HG03460 (cell line): ENCODE measurements around the gene GATAD2A.
"Not testable (repeated sequence)": the region's sequence is repeated elsewhere in the genome, so short reads cannot be mapped to it uniquely, and the experiment has no call there.

Experiments
- ATAC-seq: cut with Tn5 transposase; IDR thresholded peaks from one replicate; pipeline ENCODE4 v1.9.1; 2021; ENCODE audit not compliant: unreplicated experiment

GATAD2A gene

DNA sequence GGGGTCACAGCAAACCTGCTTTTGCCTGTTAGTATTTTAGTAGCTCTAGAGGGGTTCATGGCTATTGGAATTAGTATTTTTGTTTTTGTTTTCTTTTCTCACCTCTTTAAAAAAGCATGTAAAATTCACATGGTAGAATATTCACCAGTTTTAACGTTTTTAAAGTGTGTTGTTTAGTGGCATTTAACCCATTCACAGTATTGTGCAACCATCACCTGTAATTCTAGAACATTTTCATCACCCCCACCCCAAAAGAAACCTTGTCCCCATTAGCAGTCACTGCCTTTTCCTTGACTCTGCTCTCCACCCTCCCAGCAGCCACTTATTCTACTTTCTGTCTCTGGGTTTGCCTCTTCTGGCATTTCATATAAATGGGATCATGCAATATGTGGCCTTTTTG is 39.8 kb downstream of the GATAD2A start:
- ATAC-seq: no peak

DNA sequence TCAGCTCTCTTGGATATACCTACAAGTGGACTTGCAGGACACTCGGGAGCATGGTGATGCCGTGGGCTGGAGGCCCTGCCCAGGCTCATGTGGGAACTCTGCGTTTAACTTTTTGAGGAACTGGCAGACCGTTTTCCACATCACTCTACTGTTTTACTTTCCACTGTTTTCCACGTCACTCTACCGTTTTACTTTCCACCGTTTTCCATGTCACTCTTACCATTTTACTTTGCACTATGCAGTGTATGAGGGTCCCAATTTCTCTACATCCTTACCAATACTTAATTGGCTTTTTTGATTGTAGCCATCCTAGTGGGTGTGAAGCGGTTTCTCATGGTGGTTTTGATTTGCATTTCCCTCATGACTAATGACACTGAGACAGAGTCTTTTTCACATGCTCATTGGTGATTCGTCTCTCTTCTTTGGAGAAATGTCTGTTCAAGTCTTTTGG is 40.5 kb downstream of the GATAD2A start:
- peak; percentile 57 for ATAC-seq

DNA sequence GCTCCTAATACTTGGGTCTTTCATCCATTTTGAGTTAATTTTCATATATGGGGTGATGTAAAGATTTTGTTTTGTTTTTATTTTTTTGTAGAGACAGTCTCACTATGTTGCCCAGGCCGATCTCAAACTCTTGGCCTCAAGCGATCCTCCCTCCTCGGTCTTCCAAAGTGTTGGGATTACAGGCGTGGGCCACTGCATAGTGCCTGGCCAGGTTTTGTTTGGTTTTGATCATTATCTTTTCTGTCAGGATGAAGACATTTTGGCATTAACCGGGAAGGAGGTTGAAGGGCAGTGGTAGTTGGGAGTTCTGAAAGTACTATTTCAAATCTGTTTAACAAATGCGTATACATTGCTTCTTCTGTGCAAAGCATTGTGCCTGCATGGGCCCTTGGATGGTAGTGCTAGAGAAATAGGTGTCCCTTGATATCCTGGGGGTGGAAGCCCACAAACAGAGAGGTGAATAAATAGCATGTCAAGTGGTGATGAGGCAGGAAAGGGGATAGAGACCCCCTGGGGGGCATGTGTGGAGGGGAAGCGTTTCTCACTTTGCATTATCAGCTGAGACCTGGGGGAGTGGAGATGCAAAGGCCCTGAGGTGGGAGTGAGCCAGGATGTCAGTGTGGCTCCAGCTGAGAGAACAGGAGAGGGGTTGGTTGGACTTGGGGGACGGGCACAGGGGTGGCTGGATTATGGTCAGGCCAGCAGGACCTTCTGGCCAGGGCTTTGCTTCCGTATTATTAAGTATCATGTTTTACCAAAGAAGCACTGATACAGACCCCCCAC is 41.4 kb downstream of the GATAD2A start:
- no peak for ATAC-seq

DNA sequence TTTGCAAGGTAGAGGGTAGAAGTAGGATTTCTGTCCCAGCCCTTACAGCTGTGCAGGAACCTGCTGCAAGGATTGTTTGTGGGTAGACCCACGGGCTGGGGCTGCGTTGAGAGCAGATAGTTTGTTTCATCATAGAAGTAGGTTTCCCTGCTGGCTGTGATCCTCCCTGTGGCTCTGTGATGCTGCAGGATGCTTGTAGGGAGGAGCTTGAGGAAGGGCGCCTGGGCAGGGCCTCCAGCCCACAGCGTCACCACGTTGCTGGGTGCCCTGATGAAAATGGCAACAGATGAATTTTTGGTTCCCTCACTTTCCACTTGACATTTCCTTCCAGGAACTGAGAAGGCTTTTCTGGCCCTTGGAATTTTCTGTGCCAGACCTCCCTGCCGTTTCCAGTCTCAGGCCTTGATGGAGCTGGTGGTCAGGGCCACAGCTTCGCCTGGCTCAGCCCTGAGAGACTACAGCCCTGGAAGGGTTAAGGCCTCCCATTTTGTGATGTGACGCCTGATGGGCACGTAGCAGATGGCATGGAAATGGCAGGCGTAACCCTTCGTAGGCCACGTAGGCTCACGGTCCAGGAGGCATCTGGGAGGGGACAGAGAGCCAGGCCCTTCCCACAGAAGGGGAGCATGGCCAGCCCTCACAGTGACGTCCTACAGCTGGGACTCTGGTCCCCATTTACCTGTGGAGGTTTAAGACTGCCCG is 42.2 kb downstream of the GATAD2A start:
- no peak for ATAC-seq

DNA sequence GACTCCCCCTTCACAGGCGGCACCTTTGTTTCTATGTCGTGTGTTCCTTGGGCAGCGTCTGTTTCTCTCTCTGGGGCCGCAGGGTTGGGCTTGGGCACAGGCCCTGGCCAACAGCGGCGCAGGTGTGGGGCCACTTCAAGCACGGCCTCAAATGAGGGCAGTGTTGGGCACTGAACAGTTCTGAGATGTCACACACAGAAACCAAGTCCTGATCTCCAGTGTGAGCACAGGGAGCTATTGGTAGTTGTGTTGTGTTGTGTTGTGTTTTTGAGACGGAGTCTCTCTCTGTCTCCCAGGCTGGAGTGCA is 42.7 kb downstream of the GATAD2A start:
- no peak for ATAC-seq

DNA sequence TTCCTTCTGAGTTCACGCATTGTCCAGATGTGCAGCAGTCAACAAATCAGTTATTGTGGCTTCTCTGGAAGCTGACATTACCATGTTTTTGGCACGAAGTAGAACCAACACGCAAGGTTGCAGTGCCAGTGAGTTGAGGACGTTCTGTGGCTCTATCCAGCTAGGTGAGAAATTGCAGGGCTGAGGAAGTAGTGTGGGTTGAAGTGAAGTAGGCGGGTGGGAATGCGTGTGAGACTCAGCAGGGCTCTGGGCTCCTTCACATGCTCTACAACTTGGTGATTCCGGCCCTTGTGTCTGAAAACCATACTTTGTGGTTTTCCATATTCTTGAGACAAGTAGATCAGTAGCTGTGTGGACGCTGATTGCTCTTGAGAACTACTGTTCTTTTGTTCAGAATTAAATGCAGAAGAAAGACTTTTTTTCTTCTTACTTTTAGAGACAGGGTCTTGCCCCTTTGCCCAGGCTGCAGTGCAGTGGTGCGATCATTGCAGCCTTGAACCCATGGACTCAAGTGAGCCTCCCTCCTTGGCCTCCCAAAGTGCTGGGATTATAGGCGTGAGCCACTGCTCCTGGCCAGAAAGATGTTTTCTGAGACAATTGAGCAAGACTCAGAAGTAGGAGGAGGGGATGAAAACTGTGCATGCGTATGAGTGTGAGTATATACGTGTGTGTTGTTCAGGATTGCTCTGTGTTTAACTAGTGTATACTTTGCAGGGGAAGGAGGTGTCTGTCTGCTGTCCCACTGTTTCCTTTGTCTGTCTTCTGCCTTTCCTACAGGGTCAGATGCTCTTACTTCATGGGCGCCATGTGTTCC is 46.2 kb downstream of the GATAD2A start:
- ATAC-seq: no peak

DNA sequence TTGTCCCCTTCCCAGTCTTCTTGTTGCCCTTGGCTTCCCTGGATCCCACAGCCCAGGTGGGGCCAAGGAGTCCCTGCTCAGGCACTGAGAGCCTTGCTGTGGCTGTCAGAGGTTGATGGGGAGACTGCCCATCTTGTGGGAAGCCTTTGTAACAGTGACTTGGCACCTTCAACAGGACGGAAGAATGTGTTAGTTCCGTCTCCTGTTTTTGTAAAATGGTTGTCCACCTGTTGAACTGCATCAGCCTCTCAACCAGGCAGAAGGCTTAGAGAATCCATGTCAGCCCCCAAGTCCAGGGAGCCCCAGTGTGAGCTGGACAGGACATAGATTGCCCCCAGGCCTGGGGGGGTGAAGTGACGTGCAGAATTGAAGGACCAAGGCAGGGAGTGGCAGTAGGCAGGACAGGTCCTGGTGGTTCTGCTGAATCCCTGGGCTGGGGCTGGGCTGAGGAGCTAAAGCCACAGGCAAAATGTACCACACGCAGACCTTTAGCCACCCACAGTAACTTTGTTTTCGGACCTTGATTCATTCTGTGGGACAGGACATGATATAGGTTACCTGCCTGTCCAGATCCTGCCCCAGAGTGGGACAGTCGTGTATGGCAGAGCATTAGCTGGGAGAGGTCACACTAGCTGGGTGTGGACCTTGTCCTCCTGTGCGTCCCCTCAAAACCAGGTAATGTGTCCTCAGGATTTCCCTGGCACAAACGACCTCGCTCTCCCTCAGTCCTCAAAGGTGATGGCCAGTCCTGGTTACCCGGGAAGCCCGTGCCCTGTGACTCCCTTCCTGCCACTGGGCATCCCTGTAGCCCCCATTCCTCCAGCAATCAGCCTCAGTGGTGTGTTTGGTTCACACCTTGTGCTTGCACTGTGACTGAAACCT is 47.0 kb downstream of the GATAD2A start:
- no peak for ATAC-seq

- ATAC-seq: no peak
Measured at GRCh38 chr19:19453125-19453454, 47.6 kb downstream of the GATAD2A start.

DNA sequence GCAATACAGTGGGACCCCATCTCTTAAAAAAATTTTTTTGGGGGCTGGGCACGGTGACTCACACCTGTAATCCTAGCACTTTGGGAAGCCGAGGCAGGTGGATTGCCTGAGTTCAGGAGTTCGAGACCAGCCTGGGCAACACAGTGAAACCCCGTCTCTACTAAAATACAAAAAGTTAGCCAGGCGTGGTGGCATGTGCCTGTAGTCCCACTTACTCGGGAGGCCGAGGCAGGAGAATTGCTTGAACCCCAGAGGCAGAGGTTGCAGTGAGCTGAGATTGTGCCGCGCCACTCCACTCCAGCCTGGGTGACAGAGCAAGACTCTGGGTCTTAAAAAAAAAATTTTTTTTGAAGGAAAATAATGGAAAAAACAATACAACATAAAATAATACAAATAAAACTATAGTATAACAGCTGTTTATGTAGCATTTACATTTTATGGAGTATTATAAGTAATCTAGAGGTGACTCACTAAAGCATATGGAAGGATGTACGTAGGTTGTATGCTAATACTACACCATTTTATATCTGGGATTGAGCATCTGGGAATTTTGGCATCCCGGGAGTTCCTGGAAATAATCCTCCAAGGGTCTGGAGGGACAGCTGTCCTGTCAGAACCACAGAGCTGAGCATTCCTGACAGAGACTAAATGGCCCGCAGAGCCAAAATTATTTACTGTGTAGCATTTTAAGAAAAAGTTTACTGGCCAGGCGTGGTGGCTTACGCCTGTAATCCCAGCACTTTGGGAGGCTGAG is 49.9 kb downstream of the GATAD2A start:
- not testable (repeated sequence) for ATAC-seq

- ATAC-seq: no peak
Measured at GRCh38 chr19:19457671-19458070, 52.2 kb downstream of the GATAD2A start.

DNA sequence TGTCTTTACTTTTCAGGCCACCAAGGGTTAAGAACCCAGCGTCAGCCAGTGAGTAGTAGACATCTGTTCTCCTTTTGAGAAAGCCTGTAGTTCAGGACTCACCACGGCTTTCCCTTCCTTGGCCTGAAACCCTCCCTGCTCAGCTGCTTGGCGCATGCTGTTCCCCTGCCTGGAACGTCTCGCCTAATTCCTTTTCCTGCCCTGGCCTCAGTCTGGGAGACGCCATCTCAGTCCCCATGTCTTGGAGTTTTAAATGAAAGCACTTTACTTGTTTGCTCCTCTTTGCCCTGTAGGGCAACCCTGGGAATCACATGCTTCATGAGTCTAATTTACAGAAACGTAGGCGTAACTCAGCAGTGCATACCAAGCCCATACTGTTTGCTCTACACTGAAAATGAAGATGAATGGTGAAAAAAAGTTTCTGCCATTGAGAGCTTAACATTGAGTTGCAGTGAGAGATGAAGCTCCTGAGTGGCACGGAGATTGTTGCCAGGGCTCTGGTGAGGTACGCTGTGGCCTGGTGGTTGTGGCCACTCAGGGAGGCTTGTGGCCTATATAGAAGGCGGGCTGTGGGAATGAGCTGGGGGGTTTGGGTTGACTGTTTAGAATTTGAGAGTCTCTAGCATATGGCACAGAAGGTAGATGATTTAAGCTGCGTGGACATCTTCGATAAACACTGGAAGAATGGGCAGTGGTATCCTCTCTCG is 52.8 kb downstream of the GATAD2A start:
- ATAC-seq: no peak

GRCh38 chr19:19459073-19459472 is 53.6 kb downstream of the GATAD2A start:
- no peak for ATAC-seq

- ATAC-seq: no peak
Measured at GRCh38 chr19:19459707-19460251, 54.3 kb downstream of the GATAD2A start.

DNA sequence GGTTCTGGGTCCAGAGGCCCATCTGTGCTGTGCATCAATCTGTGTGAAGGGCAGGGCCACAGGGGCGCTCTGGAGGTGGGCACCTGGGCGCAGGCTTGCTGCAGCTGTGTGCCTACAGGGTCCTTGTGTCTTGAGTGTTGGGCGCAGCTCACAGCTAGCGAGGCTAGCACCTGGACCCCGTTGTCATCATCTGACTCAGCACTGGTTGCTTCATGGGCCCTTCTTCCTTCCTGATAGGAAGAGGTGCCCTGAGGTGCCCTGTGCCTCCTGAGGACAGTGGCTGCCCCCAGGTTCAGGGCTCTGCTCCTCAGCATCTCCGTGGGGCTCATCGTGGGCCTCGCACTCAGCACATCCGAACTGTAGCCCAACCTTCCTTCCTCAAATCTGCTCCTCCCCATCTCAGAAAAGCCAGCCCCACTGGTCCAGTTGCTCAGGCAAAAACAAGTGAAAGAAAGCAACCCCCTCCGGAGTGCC is 54.8 kb downstream of the GATAD2A start:
- ATAC-seq: no peak

DNA sequence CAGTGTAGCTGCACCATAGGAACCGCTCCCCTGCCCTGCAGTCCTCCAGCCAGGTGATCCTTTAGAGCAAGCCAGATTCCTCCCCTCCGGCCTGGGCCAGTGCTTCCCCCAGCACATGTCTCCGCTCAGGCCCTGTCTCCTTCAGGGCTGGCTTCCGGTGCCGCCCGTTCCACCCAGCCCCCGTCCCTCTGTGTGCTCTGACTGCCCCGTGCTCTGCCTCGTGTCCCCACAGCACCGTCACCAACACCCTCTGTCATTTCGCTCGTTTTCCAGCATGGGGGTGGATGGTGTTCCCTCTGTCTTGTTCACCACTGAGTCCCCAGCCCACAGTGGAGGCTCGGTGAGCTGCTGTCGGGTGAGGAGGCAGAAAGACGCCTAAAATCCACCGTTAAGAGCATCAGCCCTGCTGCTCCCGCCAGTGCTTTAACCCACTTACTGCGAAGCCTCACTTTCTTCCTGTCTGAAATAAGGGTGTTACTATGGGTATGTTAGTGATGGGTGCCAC is 55.3 kb downstream of the GATAD2A start:
- ATAC-seq: no peak

GRCh38 chr19:19461306-19461670 is 55.8 kb downstream of the GATAD2A start:
- no peak for ATAC-seq

DNA sequence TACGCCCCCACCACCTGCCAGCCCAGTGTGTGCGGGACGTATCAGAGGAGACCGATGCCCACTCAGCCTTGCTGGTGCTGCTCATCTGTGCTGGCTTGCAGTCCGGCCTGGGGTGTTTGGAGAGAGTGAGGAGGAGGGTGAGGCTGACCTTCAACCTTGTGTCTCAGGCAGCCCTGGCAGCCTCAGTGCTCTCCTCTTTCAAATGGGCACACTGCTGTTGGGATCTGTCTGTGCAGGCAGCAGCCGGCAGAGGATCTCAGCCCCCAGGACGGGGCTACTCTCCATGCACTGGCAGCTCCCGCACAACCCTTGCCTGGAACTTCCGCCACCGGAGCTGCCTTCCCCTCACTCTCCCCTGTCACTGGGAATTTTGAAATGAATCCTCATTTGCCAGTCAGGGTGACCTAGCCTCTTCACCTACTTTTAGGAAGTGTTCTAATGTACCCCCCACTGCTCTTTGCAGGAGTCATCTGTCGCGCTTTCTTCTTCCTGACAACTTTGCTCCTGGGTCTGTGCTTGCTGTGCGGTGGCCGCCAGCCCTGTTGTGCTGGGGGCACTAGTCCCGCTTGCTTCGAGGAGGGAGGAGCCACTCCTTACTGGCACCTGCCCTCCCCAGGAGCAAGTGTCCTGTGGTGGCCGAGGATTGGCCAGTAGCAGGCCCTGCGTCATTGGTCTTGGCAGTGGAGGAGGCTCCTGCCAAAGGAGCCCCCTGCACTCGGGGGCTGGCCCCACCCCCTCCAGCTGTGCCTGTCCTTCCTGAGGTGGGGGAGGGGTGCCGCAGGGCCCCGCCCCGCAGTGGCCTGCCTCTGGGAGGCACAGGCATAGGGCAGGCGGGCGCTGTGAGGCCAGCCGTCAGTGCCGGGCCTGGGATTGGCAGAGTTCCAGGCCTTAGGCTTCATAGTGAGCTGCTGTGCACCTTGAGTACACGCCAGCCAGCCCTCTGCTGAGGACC is 56.5 kb downstream of the GATAD2A start:
- no peak for ATAC-seq
